Activated CD4-positive, alpha-beta T cell treated with anti-CD3 and anti-CD28 coated beads for 4 hours (primary cell): ENCODE measurements around the gene GRPEL1.

ENCODE experiments used
- DNase-seq, 2 donors: peaks; one replicate each; pipeline ENCODE4 v3.0.0-alpha.2; 2020

Gene GRPEL1

GRCh38 chr4:7021355-7021754, 46.5 kb downstream of the GRPEL1 start:
- DNase-seq = no peak

GRCh38 chr4:7020856-7021255, 47.0 kb downstream of the GRPEL1 start:
- no peak for DNase-seq

GRCh38 chr4:7020290-7020689, 47.6 kb downstream of the GRPEL1 start:
- DNase-seq = no peak

- no peak for DNase-seq
These were observed 48.5 kb downstream of the GRPEL1 start for GRCh38 chr4:7019367-7019766.

- DNase-seq = no peak
These were observed 49.6 kb downstream of the GRPEL1 start for GRCh38 chr4:7018281-7018680.

- DNase-seq = no peak
These were observed 50.3 kb downstream of the GRPEL1 start for GRCh38 chr4:7017446-7018048.

- DNase-seq = no peak
These were observed 51.4 kb downstream of the GRPEL1 start for GRCh38 chr4:7016512-7016911.

GRCh38 chr4:7016086-7016485, 51.8 kb downstream of the GRPEL1 start:
- no peak for DNase-seq

- no peak for DNase-seq
These were observed 52.4 kb downstream of the GRPEL1 start for GRCh38 chr4:7015383-7016035.

- DNase-seq = no peak
These were observed 53.0 kb downstream of the GRPEL1 start for GRCh38 chr4:7014815-7015214.

GRCh38 chr4:7013175-7013574, 54.7 kb downstream of the GRPEL1 start:
- no peak for DNase-seq

- no peak for DNase-seq
These were observed 58.3 kb downstream of the GRPEL1 start for GRCh38 chr4:7009564-7009963.
